ENCODE measurements around the gene BTBD17. TPM values are rescaled to one million over a fixed set of nuclear protein-coding genes. Genes with fewer than 3 reads are reported as not detected.
A peak's percentile ranks its signal among the peaks of the same experiment; 100 is the strongest.

Gene BTBD17
- total RNA-seq, 2 experiments from 2014 or later, result not detected

DNA sequence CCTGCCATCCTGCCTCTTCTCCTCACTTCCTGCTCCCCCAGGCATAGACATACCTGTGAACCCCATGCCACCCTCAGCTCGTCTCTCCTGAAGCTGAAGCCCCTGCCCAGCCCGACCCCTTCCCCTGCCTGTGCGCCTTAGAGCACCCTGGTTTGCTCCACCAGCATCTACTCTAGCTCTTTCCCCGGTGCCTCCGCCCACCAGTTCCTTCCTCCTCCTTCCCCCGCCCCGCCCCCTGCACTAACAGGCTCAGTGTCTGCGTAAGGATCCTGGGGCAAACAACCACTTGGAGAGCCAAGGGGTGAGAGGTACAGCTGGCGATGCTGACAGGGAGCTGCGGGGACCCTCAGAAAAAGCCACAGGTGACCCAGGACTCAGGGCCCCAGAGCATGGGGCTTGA is 7.6 kb upstream of the BTBD17 start:
- DNase-seq (peak; percentile 73), ATAC-seq (peak; percentile 67)
- H3K4me3 Mint-ChIP-seq, result no peak overlapping the region
- peaks cover 7% of the 10 kb centered on the region for H3K27me3 Mint-ChIP-seq (ENCODE audit: low read depth)
- ChIA-PET POLR2A (no interaction called here), CTCF (interaction anchor here (0.7 to 5.7 kb wide), 29 partner anchors 10 to 234 kb away, joined by 3 to 58 read pairs (median 8); no protein-coding TSS in a partner anchor)
- H3K27ac Mint-ChIP-seq, result no peak overlapping the region
- no peaks in the 10 kb centered on the region for H3K36me3 Mint-ChIP-seq (ENCODE audit: low read depth)
- H3K4me1 Mint-ChIP-seq (ENCODE audit: low read depth), result peaks cover 15% of the 10 kb centered on the region
- H3K9me3 Mint-ChIP-seq (ENCODE audit: insufficient read depth), result no peaks in the 10 kb centered on the region

DNA sequence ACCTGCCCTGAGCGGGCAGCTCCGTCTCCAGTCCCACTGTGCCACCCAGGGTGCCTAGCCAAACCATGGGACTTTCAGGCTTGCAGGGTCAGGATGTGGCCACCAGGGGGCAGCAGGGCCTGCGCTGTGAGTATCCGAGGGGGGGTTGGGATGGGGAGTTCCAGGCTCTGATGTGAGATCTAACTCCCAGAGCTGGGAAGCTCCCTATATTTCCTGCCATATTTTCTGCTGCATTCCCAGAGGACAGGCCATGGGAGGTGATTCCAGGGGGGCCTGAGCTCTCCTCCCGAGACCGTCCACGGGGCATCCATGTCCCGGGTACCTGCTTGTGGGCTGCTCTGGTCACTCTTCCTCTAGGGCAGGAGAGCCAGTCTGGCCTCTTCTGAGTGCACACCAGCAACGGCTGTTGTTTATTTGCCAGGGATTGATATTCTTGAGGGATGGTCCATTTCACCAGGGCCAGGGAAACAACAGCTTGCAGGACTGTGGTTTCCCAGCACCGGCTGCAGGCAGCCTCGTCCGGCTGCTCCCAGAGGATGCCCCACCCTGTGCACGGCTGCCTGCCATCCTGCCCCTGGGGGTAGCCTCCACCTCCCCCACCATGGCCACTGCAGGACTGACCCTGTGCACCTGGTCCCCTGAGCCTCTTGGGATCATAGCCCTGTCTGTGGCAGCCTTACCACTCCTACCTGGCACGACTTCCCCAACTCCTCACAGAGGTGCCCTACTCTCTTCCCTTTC is 6.8 kb upstream of the BTBD17 start:
- peak; percentile 77 for ATAC-seq

DNA sequence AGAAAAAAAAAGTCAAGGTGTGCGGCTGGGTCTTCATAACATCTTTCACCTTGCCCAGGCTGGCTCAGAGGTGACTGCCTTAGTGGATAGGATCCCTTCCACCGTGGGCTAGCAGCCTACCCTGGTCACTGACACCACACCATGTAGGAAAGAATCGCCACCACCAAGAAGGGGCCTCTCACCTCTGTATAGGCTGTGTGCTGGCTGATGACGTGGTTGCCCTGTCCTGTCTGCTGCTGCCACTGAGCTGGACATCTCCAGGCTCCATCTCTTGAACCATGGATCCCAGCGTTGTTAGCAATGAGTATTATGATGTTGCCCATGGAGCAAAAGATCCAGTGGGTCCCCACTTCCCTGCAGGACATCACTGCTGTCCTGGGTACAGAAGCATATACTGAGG is 5.5 kb upstream of the BTBD17 start, which contains the start of gene GPR142:
GPR142 (plus strand) TSS at position 301 of the 400 bp plus-strand sequence. CDS start 2,035 bp downstream, outside the sequence.
- H3K9me3 Mint-ChIP-seq (ENCODE audit: insufficient read depth), result no peaks in the 10 kb centered on the region
- ATAC-seq (no peak), DNase-seq (no peak)
- no peak within 1 kb of the TSS for H3K4me3 Mint-ChIP-seq
- H3K4me1 Mint-ChIP-seq (ENCODE audit: low read depth), result peaks cover 15% of the 10 kb centered on the region
- no peaks in the 10 kb centered on the region for H3K36me3 Mint-ChIP-seq (ENCODE audit: low read depth)
- ChIA-PET POLR2A (no interaction called here), CTCF (interaction anchor here (0.7 to 5.7 kb wide), 29 partner anchors 8 to 392 kb away, joined by 3 to 58 read pairs (median 5); partner anchors contain the start of genes CD300LB and CD300LD)
- peaks cover 7% of the 10 kb centered on the region for H3K27me3 Mint-ChIP-seq (ENCODE audit: low read depth)
- H3K27ac Mint-ChIP-seq, result no peak within 1 kb of the TSS

More for the DNA sequence above, 6.8 kb upstream of the BTBD17 start:
- ChIA-PET CTCF (interaction anchor here (0.6 to 5.7 kb wide), 57 partner anchors 8 to 600 kb away, joined by 3 to 58 read pairs (median 4); partner anchors contain the start of genes CD300LB and CD300LD), POLR2A (no interaction called here)
- H3K4me1 Mint-ChIP-seq (ENCODE audit: low read depth), result peaks cover 15% of the 10 kb centered on the region
- no peak overlapping the region for H3K27ac Mint-ChIP-seq
- H3K27me3 Mint-ChIP-seq (ENCODE audit: low read depth), result peaks cover 7% of the 10 kb centered on the region
- H3K36me3 Mint-ChIP-seq (ENCODE audit: low read depth), result no peaks in the 10 kb centered on the region
- peak; percentile 78 for DNase-seq
- H3K4me3 Mint-ChIP-seq, result no peak overlapping the region
- H3K9me3 Mint-ChIP-seq (ENCODE audit: insufficient read depth), result no peaks in the 10 kb centered on the region

DNA sequence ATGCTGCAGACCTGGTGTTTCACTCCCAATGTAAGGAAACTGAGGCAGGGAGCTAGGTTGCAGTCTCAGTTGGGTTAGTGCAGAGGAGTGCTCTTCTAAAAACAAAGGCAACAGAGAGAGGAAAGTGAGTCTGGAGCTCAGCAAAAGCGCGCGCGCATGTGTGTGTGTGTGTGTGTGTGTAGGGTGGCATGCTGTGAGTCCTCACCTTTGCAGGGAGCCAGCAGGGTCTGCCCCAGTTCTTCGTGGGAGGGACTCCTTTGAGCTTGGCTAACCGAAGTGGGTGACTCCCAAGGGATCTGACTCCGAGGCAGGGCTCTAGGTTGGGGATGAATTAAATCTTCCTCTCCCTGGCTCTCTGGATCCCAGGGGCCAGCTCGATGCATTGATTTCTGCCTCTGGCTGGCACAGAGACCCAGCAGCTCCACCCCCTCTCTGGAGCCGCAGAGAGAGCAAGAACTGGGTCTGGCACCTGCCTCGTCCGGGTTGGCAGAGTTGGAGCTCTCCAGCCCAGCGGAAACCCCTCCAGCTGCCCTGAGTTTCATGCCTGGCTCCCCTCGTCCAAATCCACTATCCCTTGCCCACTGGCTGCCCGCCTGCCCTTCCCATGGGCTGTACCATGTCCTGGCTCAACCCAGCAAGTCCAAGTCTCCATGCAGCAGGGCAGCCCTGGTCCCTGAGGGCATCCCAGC is 1.3 kb upstream of the BTBD17 start:
- Mint-ChIP-seq H3K4me3 (no peak overlapping the region), H3K27me3 (ENCODE audit: low read depth) (peaks cover 9% of the 10 kb centered on the region), H3K4me1 (ENCODE audit: low read depth) (no peaks in the 10 kb centered on the region), H3K36me3 (ENCODE audit: low read depth) (no peaks in the 10 kb centered on the region), H3K27ac (no peak overlapping the region), H3K9me3 (ENCODE audit: insufficient read depth) (no peaks in the 10 kb centered on the region)
- no peak for ATAC-seq
- DNase-seq, result no peak
- ChIA-PET POLR2A (interaction anchor here (0.7 kb wide), 1 partner anchor 134 kb away, joined by 3 read pairs; no protein-coding TSS in a partner anchor), CTCF (interaction anchor here (1.2 to 2.4 kb wide), 5 partner anchors 8 to 130 kb away, joined by 3 to 5 read pairs (median 4); no protein-coding TSS in a partner anchor)

DNA sequence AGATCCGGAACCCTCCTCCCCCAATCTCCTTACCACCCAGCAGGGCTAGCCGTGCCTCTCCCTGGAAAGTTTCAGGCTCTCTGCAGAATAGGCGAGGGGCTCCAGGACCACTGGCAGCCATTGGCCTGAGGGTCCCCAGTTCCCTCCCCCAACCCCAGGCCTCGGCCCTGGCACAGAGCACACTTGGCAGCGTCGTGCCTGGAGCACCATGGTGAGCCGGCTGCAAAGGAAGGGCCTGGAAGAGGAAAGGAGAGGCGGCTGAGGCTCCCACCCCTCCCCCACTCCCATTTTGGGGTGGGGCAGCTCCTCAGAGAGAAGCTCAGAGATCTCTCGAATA is 369 bp upstream of the BTBD17 start:
- no peak for DNase-seq
- no peaks in the 10 kb centered on the region for H3K36me3 Mint-ChIP-seq (ENCODE audit: low read depth)
- peaks cover 2% of the 10 kb centered on the region for H3K4me1 Mint-ChIP-seq (ENCODE audit: low read depth)
- peaks cover 14% of the 10 kb centered on the region for H3K27me3 Mint-ChIP-seq (ENCODE audit: low read depth)
- POLR2A ChIA-PET, result interaction anchor here (0.7 kb wide), 1 partner anchor 133 kb away, joined by 3 read pairs; no protein-coding TSS in a partner anchor
- CTCF ChIA-PET, result interaction anchor here (1.0 to 2.4 kb wide), 4 partner anchors 9 to 131 kb away, joined by 3 to 6 read pairs (median 4); no protein-coding TSS in a partner anchor
- no peak overlapping the region for H3K4me3 Mint-ChIP-seq
- H3K27ac Mint-ChIP-seq, result no peak overlapping the region
- no peaks in the 10 kb centered on the region for H3K9me3 Mint-ChIP-seq (ENCODE audit: insufficient read depth)
- ATAC-seq, result no peak

DNA sequence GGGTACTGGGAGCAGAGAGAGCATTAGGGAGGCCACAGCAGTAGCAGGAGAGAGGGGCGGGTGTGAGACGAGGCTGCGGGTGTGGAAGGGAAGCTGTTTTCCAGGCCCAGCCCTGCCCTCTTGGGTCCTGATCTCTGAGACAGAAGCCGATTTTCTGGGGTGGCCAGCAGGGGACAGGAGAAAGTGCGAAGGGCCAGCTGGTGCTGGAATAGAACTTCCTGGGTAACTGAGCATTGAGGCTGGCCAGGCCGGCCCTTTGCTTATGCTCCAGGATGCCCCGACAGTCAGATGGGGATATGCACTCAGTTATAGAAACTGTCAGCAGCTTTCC is 804 bp downstream of the BTBD17 start:
- H3K4me1 Mint-ChIP-seq (ENCODE audit: low read depth), result peaks cover 2% of the 10 kb centered on the region
- ATAC-seq (no peak), DNase-seq (no peak)
- H3K4me3 Mint-ChIP-seq, result no peak overlapping the region
- peaks cover 22% of the 10 kb centered on the region for H3K27me3 Mint-ChIP-seq (ENCODE audit: low read depth)
- no peak overlapping the region for H3K27ac Mint-ChIP-seq
- H3K9me3 Mint-ChIP-seq (ENCODE audit: insufficient read depth), result no peaks in the 10 kb centered on the region
- H3K36me3 Mint-ChIP-seq (ENCODE audit: low read depth), result no peaks in the 10 kb centered on the region
- ChIA-PET POLR2A (no interaction called here), CTCF (interaction anchor here (0.9 to 1.5 kb wide), 5 partner anchors 8 to 172 kb away, joined by 3 to 6 read pairs (median 4); partner anchors contain the start of gene TTYH2)

DNA sequence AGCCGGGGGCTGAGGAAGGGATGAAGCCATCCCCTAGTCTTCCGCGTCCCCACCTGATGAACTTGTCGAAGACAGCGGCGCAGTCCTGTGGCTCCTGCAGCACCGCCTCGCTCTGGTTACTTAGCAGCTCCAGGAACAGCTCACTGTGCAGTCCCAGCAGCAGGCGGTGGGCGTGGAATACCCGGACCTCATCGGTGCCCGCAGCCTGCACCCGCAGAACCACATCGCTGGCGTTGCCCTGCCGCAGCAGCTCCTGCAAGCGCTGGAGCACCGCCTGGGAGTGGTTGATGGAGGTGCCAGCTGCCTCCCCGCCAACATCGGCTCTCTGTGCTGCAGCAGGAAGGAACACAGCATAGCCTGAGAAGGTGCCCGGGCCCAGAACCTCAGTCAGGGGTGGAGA is 1.8 kb downstream of the BTBD17 start:
- H3K27me3 Mint-ChIP-seq (ENCODE audit: low read depth), result peaks cover 25% of the 10 kb centered on the region
- ChIA-PET POLR2A (no interaction called here), CTCF (interaction anchor here (0.8 to 1.5 kb wide), 4 partner anchors 8 to 160 kb away, joined by 4 to 9 read pairs (median 4); partner anchors contain the start of genes GPR142 and TTYH2)
- H3K4me1 Mint-ChIP-seq (ENCODE audit: low read depth), result peaks cover 2% of the 10 kb centered on the region
- H3K4me3 Mint-ChIP-seq, result no peak overlapping the region
- DNase-seq (no peak), ATAC-seq (no peak)
- no peak overlapping the region for H3K27ac Mint-ChIP-seq
- H3K9me3 Mint-ChIP-seq (ENCODE audit: insufficient read depth), result no peaks in the 10 kb centered on the region
- no peaks in the 10 kb centered on the region for H3K36me3 Mint-ChIP-seq (ENCODE audit: low read depth)

DNA sequence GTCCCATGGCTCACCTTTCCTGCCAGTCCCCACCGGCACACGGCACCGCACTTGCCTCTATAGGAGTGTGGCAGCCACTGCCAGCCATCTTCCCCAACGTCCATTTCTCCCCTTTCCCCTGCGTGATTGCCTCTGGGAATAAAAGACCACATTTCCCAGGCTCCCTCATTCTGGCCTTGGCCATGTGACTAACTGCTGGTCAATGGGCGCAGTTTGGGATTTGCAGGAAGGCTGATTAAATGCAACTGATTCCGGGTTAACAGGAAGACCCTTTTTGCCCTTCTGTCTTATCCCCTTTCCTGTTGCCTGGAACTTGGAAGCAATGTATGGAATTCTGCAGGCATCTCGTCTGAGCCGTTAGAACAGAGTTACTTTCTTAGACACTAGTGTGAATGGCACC is 3.0 kb downstream of the BTBD17 start:
- ChIA-PET CTCF (interaction anchor here (1.3 to 3.1 kb wide), 3 partner anchors 9 to 10 kb away, joined by 5 to 17 read pairs (median 9); partner anchors contain the start of gene GPR142), POLR2A (no interaction called here)
- Mint-ChIP-seq H3K9me3 (ENCODE audit: insufficient read depth) (no peaks in the 10 kb centered on the region), H3K36me3 (ENCODE audit: low read depth) (no peaks in the 10 kb centered on the region), H3K27me3 (ENCODE audit: low read depth) (peaks cover 36% of the 10 kb centered on the region), H3K4me3 (no peak overlapping the region), H3K4me1 (ENCODE audit: low read depth) (peaks cover 2% of the 10 kb centered on the region), H3K27ac (no peak overlapping the region)
- ATAC-seq (no peak), DNase-seq (no peak)

DNA sequence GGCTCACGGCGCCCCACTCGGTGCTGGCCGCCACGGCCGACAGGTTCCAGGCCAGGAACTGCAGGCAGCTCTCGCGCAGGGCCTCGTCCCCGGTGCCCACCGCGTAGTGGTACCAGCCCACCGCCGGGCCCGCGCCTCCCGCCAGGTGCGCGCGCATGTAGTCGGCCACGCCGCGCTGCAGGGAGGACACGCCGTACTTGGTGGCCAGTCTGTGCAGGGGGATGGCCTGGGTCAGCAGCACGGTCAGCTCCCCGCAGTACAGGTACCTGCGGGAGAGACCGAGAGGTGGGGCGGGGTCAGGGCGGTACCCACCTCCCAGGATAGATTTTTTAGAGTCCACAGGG is 4.2 kb downstream of the BTBD17 start:
- H3K9me3 Mint-ChIP-seq (ENCODE audit: insufficient read depth), result no peaks in the 10 kb centered on the region
- peaks cover 47% of the 10 kb centered on the region for H3K27me3 Mint-ChIP-seq (ENCODE audit: low read depth)
- POLR2A ChIA-PET, result no interaction called here
- CTCF ChIA-PET, result interaction anchor here (0.9 to 3.1 kb wide), 4 partner anchors 11 to 136 kb away, joined by 3 to 17 read pairs (median 4); partner anchors contain the start of gene GPR142
- no peak for DNase-seq
- no peak overlapping the region for H3K4me3 Mint-ChIP-seq
- no peaks in the 10 kb centered on the region for H3K36me3 Mint-ChIP-seq (ENCODE audit: low read depth)
- peaks cover 2% of the 10 kb centered on the region for H3K4me1 Mint-ChIP-seq (ENCODE audit: low read depth)
- no peak overlapping the region for H3K27ac Mint-ChIP-seq
- no peak for ATAC-seq

DNA sequence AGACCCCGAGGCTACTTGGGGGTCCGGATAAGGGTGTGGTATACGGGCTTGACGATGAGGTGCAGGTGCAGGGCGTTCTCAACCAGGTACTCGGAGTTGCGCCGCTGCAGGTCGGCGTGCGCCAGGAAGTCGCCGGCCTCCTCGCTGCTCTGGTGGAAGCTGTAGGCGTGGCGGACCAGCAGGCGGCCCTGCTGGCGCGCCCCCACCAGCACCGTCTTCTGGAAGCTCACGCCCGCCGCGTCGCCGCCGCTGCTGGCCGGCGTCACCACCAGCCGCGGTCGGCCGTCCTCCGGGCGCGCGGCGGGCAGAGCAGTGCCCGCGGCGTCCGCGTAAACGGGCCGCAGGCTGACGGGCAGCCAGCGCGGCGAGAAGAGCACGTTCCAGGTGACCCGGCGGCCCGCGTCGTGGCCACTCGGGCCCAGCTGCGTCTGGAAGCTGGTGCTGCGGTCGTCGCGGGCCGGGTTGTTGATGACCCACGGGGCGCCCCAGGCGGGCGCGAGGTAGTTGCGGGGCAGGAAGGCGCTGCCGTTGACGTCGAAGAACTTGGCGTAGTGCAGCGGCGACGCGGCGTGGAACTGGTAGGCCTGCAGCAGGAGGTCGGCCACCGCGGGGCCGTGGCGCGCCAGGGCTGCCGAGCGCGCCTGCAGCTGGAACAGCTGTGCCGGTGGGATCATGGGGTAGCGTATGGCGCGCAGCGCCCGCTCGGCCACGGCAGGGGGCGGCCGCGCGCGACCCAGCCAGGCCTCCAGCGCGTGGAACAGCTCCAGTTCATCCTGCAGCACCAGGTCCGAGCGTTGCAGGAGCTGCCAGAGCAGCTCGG is 4.8 kb downstream of the BTBD17 start:
- ATAC-seq (peak; percentile 33), DNase-seq (peak; percentile 38)
- ChIA-PET CTCF (interaction anchor here (0.7 to 3.1 kb wide), 5 partner anchors 11 to 137 kb away, joined by 3 to 17 read pairs (median 4); partner anchors contain the start of gene GPR142), POLR2A (no interaction called here)
- Mint-ChIP-seq H3K27me3 (ENCODE audit: low read depth) (peaks cover 51% of the 10 kb centered on the region), H3K4me1 (ENCODE audit: low read depth) (peaks cover 2% of the 10 kb centered on the region), H3K36me3 (ENCODE audit: low read depth) (no peaks in the 10 kb centered on the region), H3K27ac (no peak overlapping the region), H3K9me3 (ENCODE audit: insufficient read depth) (no peaks in the 10 kb centered on the region), H3K4me3 (no peak overlapping the region)

DNA sequence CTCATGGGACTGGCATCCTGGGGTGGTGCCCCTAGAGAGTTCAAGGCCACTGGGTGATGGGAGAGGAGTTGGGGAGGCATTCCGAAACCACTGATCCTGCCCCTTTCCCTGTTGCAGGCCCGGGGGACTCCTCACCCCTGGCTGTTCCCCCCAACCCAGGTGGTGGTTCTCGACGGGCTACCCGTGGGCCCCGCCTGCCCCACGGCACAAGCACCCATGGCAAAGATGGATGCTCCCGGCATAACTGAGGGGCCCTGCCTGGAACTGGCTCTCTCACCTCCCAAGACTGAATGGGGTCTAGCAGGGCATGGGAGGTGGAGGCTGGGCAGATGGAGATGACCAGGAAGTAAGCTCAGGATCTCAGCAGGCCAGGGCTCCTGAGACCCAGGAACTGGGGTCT is 6.6 kb downstream of the BTBD17 start:
- CTCF ChIA-PET, result interaction anchor here (0.9 kb wide), 1 partner anchor 8 kb away, joined by 3 read pairs; no protein-coding TSS in a partner anchor
- Mint-ChIP-seq H3K27me3 (ENCODE audit: low read depth) (peaks cover 61% of the 10 kb centered on the region), H3K27ac (no peak overlapping the region), H3K9me3 (ENCODE audit: insufficient read depth) (no peaks in the 10 kb centered on the region), H3K4me1 (ENCODE audit: low read depth) (peaks cover 2% of the 10 kb centered on the region), H3K4me3 (no peak overlapping the region), H3K36me3 (ENCODE audit: low read depth) (no peaks in the 10 kb centered on the region)
- ATAC-seq (no peak), DNase-seq (no peak)
- POLR2A ChIA-PET, result no interaction called here

All from activated CD8-positive, alpha-beta T cell treated with anti-CD3 and anti-CD28 coated beads, Interleukin-2, amount 10 ng/mL, durations not matched to agents 7 days and 5 days (primary cell).